H1 (cell line): ENCODE data around the gene G2E3. TPM values are rescaled to one million over a fixed set of nuclear protein-coding genes. Genes with fewer than 3 reads are reported as not detected.

Experiments used
- CTCF ChIA-PET: fragments of 300-600 bp; sonication (Branson Sonifier 250); formaldehyde crosslinking; loops from one replicate; lab custom pipeline; 2021; ENCODE audit not compliant: partially characterized antibody; lab: Charles Lee
- POLR2A ChIA-PET: fragments of 300-600 bp; sonication (Branson Sonifier 250); formaldehyde crosslinking; loops from one replicate; lab custom pipeline; 2021; ENCODE audit warnings: inconsistent platforms; ENCODE audit not compliant: partially characterized antibody; lab: Charles Lee
- DNase-seq, 2 experiments: peaks; one replicate each; pipeline versions ENCODE4 v3.0.0 to v3.0.0-alpha.2; 2010 to 2022; ENCODE audit warnings: low spot score in 2 of 2, low read depth in 1 of 2, mixed read lengths in 1 of 2
- FAIRE-seq: peaks from 2 replicates; lab custom pipeline; 2011; peaks lifted over from hg19 to GRCh38; lab: Jason Lieb, UNC
- H2AFZ ChIP-seq: 2 replicates; pipeline ENCODE4 v1.8.1; 2012; ENCODE audit warnings: low read length, inconsistent platforms
- H2AK5ac ChIP-seq: 2 replicates; pipeline ENCODE4 v1.6.1; 2013; ENCODE audit warnings: low read depth, low read length
- H2BK120ac ChIP-seq: replicated peaks from 2 replicates; pipeline ENCODE3; 2013; ENCODE audit warnings: low read depth, low read length, inconsistent platforms
- H2BK12ac ChIP-seq: 2 replicates; pipeline ENCODE4 v1.6.1; 2013; ENCODE audit warnings: low read depth, low read length
- H2BK15ac ChIP-seq: 2 replicates; pipeline ENCODE4 v1.6.1; 2013; ENCODE audit warnings: low read length
- H2BK20ac ChIP-seq: 2 replicates; pipeline ENCODE4 v1.6.1; 2013; ENCODE audit warnings: low read length
- H2BK5ac ChIP-seq: 2 replicates; pipeline ENCODE4 v1.6.1; 2013; ENCODE audit warnings: low read depth, low read length
- H3K14ac ChIP-seq: 2 replicates; pipeline ENCODE4 v1.6.1; 2013; ENCODE audit warnings: inconsistent platforms; ENCODE audit not compliant: insufficient read length
- H3K18ac ChIP-seq: 2 replicates; pipeline ENCODE4 v1.6.1; 2013; ENCODE audit warnings: low read length; ENCODE audit errors: extremely low read depth
- H3K23ac ChIP-seq: 2 replicates; pipeline ENCODE4 v1.6.1; 2013; ENCODE audit warnings: inconsistent platforms; ENCODE audit not compliant: insufficient read length
- H3K23me2 ChIP-seq: 2 replicates; pipeline ENCODE4 v1.6.1; 2013; ENCODE audit warnings: low read depth, low read length
- H3K27ac ChIP-seq: 2 replicates; pipeline ENCODE4 v1.6.1; 2011; ENCODE audit warnings: low read depth, low read length, inconsistent platforms
- H3K27me3 ChIP-seq, 4 experiments: replicated peaks in 1 of 4; 1 replicate in 1 of 4; 2 replicates in 3 of 4; pipeline versions ENCODE4 v1.6.1 to v1.8.1; 2011 to 2013; ENCODE audit warnings: low read length in 3 of 4, mild to moderate bottlenecking in 3 of 4, inconsistent platforms in 2 of 4, mixed read lengths in 2 of 4, moderate library complexity in 1 of 4; ENCODE audit not compliant: control insufficient read depth in 3 of 4, insufficient read depth in 3 of 4; ENCODE audit errors: extremely low read depth in 1 of 4
- H3K36me3 ChIP-seq, 4 experiments: 2 replicates each; pipeline versions ENCODE4 v1.6.1 to v1.8.1; 2011 to 2013; ENCODE audit warnings: mild to moderate bottlenecking in 4 of 4, low read length in 3 of 4, moderate library complexity in 2 of 4, control low read depth in 1 of 4, inconsistent platforms in 1 of 4; ENCODE audit not compliant: insufficient read depth in 4 of 4, control insufficient read depth in 2 of 4
- H3K4ac ChIP-seq: replicated peaks from 2 replicates; pipeline ENCODE3; 2013; ENCODE audit warnings: low read length, low read depth, mixed read lengths, inconsistent platforms; ENCODE audit not compliant: insufficient read length
- H3K4me1 ChIP-seq, 4 experiments: replicated peaks in 1 of 4; 1 replicate in 1 of 4; 2 replicates in 3 of 4; pipeline versions ENCODE4 v1.6.1 to v1.8.1; 2011 to 2013; ENCODE audit warnings: low read length in 3 of 4, inconsistent platforms in 2 of 4, mixed read lengths in 1 of 4; ENCODE audit not compliant: insufficient read depth in 4 of 4, control insufficient read depth in 3 of 4
- H3K4me2 ChIP-seq, 2 experiments: 2 replicates each; pipeline versions ENCODE4 v1.6.1 to v1.8.1; 2011 to 2013; ENCODE audit warnings: low read depth in 2 of 2, low read length in 2 of 2, control low read depth in 1 of 2, inconsistent platforms in 1 of 2, mild to moderate bottlenecking in 1 of 2; ENCODE audit not compliant: insufficient read depth in 1 of 2
- H3K4me3 ChIP-seq, 4 experiments: fragments of 200-600, 300-600 bp in 1 of 4; sonication (generic), shearing (Covaris generic), sonication (Bioruptor Twin) in 1 of 4; 2 replicates each; pipeline versions ENCODE4 v1.5.1 to v1.8.1; 2011 to 2016; ENCODE audit warnings: low read length in 4 of 4, low read depth in 3 of 4, control low read depth in 2 of 4, inconsistent platforms in 2 of 4, mild to moderate bottlenecking in 2 of 4, mixed read lengths in 1 of 4, moderate library complexity in 1 of 4; ENCODE audit not compliant: insufficient read depth in 2 of 4; ENCODE audit errors: extremely low read depth in 1 of 4
- H3K56ac ChIP-seq: replicated peaks from 2 replicates; pipeline ENCODE3; 2013; ENCODE audit warnings: low read depth, mild to moderate bottlenecking, mixed read lengths, low read length, inconsistent platforms; ENCODE audit not compliant: insufficient read length
- H3K79me1 ChIP-seq: 2 replicates; pipeline ENCODE4 v1.6.1; 2013; ENCODE audit warnings: low read depth, low read length, control low read depth
- H3K79me2 ChIP-seq, 2 experiments: 2 replicates each; pipeline versions ENCODE4 v1.6.1 to v1.8.1; 2012 to 2013; ENCODE audit warnings: low read length in 2 of 2, mild to moderate bottlenecking in 2 of 2, inconsistent platforms in 1 of 2; ENCODE audit not compliant: insufficient read depth in 2 of 2, control insufficient read depth in 1 of 2
- H3K9ac ChIP-seq, 4 experiments: replicated peaks in 1 of 4; 1 replicate in 1 of 4; 2 replicates in 3 of 4; pipeline versions ENCODE4 v1.6.1 to v1.8.1; 2011 to 2013; ENCODE audit warnings: low read depth in 3 of 4, low read length in 3 of 4, control low read depth in 2 of 4, mild to moderate bottlenecking in 2 of 4, moderate library complexity in 2 of 4, inconsistent platforms in 1 of 4; ENCODE audit errors: extremely low read depth in 1 of 4
- H3K9me3 ChIP-seq, 2 experiments: 2 replicates each; pipeline versions ENCODE4 v1.6.1 to v1.8.1; 2012 to 2013; ENCODE audit warnings: mild to moderate bottlenecking in 2 of 2, moderate library complexity in 2 of 2, control low read depth in 1 of 2, inconsistent platforms in 1 of 2, low read depth in 1 of 2, low read length in 1 of 2, mixed read lengths in 1 of 2; ENCODE audit not compliant: insufficient read depth in 2 of 2
- H4K20me1 ChIP-seq, 2 experiments: replicated peaks in 1 of 2; 2 replicates each; pipeline versions ENCODE3 to v1.8.1; 2011 to 2013; ENCODE audit warnings: inconsistent platforms in 2 of 2, low read length in 2 of 2, mild to moderate bottlenecking in 1 of 2; ENCODE audit not compliant: insufficient read depth in 2 of 2, control insufficient read depth in 1 of 2
- H4K5ac ChIP-seq: 2 replicates; pipeline ENCODE4 v1.6.1; 2013; ENCODE audit warnings: low read length, low read depth, mixed read lengths, inconsistent platforms; ENCODE audit not compliant: insufficient read length
- H4K8ac ChIP-seq: 2 replicates; pipeline ENCODE4 v1.8.0; 2013; ENCODE audit warnings: mild to moderate bottlenecking, moderate library complexity, low read length, inconsistent platforms; ENCODE audit not compliant: insufficient read depth; ENCODE audit errors: extremely low read depth
- H4K91ac ChIP-seq: replicated peaks from 2 replicates; pipeline ENCODE3; 2013; ENCODE audit warnings: low read length, mixed read lengths, inconsistent platforms; ENCODE audit not compliant: insufficient read length
- CBX5 ChIP-seq: fragments of 300-800, 300-1000 bp; sonication (generic); IDR thresholded peaks from 2 replicates; pipeline ENCODE4 v1.7.1; 2016; ENCODE audit warnings: antibody characterized with exemption, low read length, low read depth
- GTF2F1 ChIP-seq: IDR thresholded peaks from 2 replicates; pipeline ENCODE4 v1.6.1; 2012; ENCODE audit warnings: low read depth, low read length, improper control_type of control experiment, borderline replicate concordance
- SAP30 ChIP-seq: fragments of 300-600 bp; sonication (generic); IDR thresholded peaks from 2 replicates; pipeline ENCODE4 v1.7.1; 2012; ENCODE audit warnings: low read length, moderate library complexity, mild to moderate bottlenecking, inconsistent platforms; ENCODE audit not compliant: insufficient read depth, insufficient replicate concordance
- SIX5 ChIP-seq: IDR thresholded peaks from 2 replicates; pipeline ENCODE4 v1.6.1; 2011; ENCODE audit warnings: mild to moderate bottlenecking, low read depth, low read length
- polyA plus RNA-seq, 7 experiments: library from polyadenylated mRNA; depleted of rRNA in 3 of 7; stranded (reverse) in 5 of 7; unstranded in 2 of 7; fragments of >200 nt in 5 of 7; fragments of 200-250 nt in 2 of 7; gene quantifications; 1 replicate in 5 of 7; 2 replicates in 1 of 7; 4 replicates in 1 of 7; pipeline versions ENCODE4 v1.2.1 to v1.2.3, GENCODE V29; 2011 to 2013; ENCODE audit warnings: missing spikeins in 2 of 7, mixed read lengths in 2 of 7
- small RNA-seq: library from polyadenylated mRNA; stranded (forward); fragments of <200 nt; extraction: miRNeasy Mini kit (QIAGEN cat#:217004); gene quantifications from one replicate; pipeline ENCODE3, GENCODE V24; 2013; ENCODE audit not compliant: insufficient read depth
- total RNA-seq: library from RNA; stranded (reverse); fragmentation: NEBNext Ultra II Directional; extraction: Animal tissue kit (Norgen Biotek cat#: 25700); gene quantifications from 2 replicates; pipeline ENCODE4 v1.2.1, GENCODE V29; 2021

The G2E3 gene
- total and polyA plus RNA-seq, 2 of the 8 experiments (the other 6 are each of a cell fraction or from before 2014, with no cell fraction given): 9.2 to 72.0 TPM

- Histone ChIP-seq H3K14ac (no peak overlapping the region), H2BK15ac (no peak overlapping the region), H2AFZ (no peak overlapping the region), H2BK120ac (no peak overlapping the region), H3K18ac (no peak overlapping the region), H2BK5ac (no peak overlapping the region), H3K4me2 (no peak overlapping the region), H3K9ac (no peak overlapping the region), H3K9me3 (no peaks in the 10 kb centered on the region), H3K4me1 (no peaks in the 10 kb centered on the region), H3K23ac (no peak overlapping the region), H4K5ac (no peak overlapping the region), H3K4ac (no peak overlapping the region), H2AK5ac (no peak overlapping the region), H3K4me3 (no peak overlapping the region), H3K27ac (no peak overlapping the region), H4K20me1 (no peaks in the 10 kb centered on the region), H3K56ac (no peak overlapping the region), H3K27me3 (no peaks in the 10 kb centered on the region), H3K79me2 (no peaks in the 10 kb centered on the region), H3K23me2 (no peaks in the 10 kb centered on the region), H3K36me3 (peaks cover 0 to 19% (median 2%) of the 10 kb centered on the region in 4 experiments; a peak in 3 of 8 replicates), H3K79me1 (no peaks in the 10 kb centered on the region), H2BK20ac (no peak overlapping the region), H4K91ac (no peak overlapping the region), H4K8ac (no peak overlapping the region), H2BK12ac (no peak overlapping the region)
- CTCF ChIA-PET: interaction anchor here (1.0 kb wide), 1 partner anchor 13 kb away, joined by 3 read pairs; no protein-coding TSS in a partner anchor
- POLR2A ChIA-PET: no interaction called here
- no peak for DNase-seq
- TF ChIP-seq GTF2F1: no peak
- TF ChIP-seq SIX5: no peak
- no peak for TF ChIP-seq CBX5
- no peak for TF ChIP-seq SAP30
- no peak for FAIRE-seq
Measured at GRCh38 chr14:30669594-30669993, 110.6 kb downstream of the G2E3 start.

Small RNAs within 50 kb of the gene (small RNA-seq; reads per million reads assigned to genes)
- not detected for gene RF02271

Other genes starting within 250 kb of the G2E3 start
- 64.5 and 65.6 TPM in 2 replicates for gene SCFD1, start 63.2 kb downstream of the G2E3 start, total RNA-seq
- 19.6 and 32.8 TPM in 2 replicates for gene SCFD1, start 63.2 kb downstream of the G2E3 start, polyA plus RNA-seq (2011; rRNA removed)